Mesenchymal stem cell (in vitro differentiated cells and primary cell): ENCODE measurements around the gene CCDC85C.

Source experiments
- DNase-seq: peaks from one replicate; pipeline ENCODE4 v3.0.0-alpha.2; 2013
- H2AFZ ChIP-seq: one replicate; pipeline ENCODE4 v1.6.1; 2013; ENCODE audit warnings: low read depth, mild to moderate bottlenecking, control low read depth, inconsistent platforms, low read length, moderate library complexity
- H2AK5ac ChIP-seq: 2 replicates; pipeline ENCODE4 v1.6.1; 2013; ENCODE audit warnings: low read length, moderate library complexity, mild to moderate bottlenecking, inconsistent platforms; ENCODE audit not compliant: severe bottlenecking
- H2BK120ac ChIP-seq: one replicate; pipeline ENCODE4 v1.6.1; 2013; ENCODE audit warnings: low read depth, mild to moderate bottlenecking, inconsistent platforms, low read length, moderate library complexity
- H2BK12ac ChIP-seq, 2 experiments: one replicate each; pipeline ENCODE4 v1.6.1; 2013; ENCODE audit warnings: inconsistent platforms in 2 of 2, low read length in 2 of 2, mild to moderate bottlenecking in 2 of 2, moderate library complexity in 2 of 2, control low read depth in 1 of 2
- H2BK15ac ChIP-seq: one replicate; pipeline ENCODE4 v1.6.1; 2013; ENCODE audit warnings: mild to moderate bottlenecking, low read depth, inconsistent platforms; ENCODE audit not compliant: poor library complexity, severe bottlenecking
- H2BK5ac ChIP-seq: 2 replicates; pipeline ENCODE4 v1.6.1; 2013; ENCODE audit warnings: low read depth, mild to moderate bottlenecking, low read length, control low read depth, inconsistent platforms; ENCODE audit not compliant: poor library complexity, severe bottlenecking
- H3K14ac ChIP-seq, 2 experiments: one replicate each; pipeline ENCODE4 v1.6.1; 2013; ENCODE audit warnings: inconsistent platforms in 2 of 2, low read length in 2 of 2, control low read depth in 1 of 2, mild to moderate bottlenecking in 1 of 2, moderate library complexity in 1 of 2
- H3K18ac ChIP-seq, 2 experiments: one replicate each; pipeline ENCODE4 v1.6.1; 2013; ENCODE audit warnings: inconsistent platforms in 2 of 2, low read length in 2 of 2, control low read depth in 1 of 2, low read depth in 1 of 2, mild to moderate bottlenecking in 1 of 2
- H3K23ac ChIP-seq, 2 experiments: one replicate each; pipeline ENCODE4 v1.6.1; 2013; ENCODE audit warnings: inconsistent platforms in 2 of 2, low read length in 2 of 2, mild to moderate bottlenecking in 2 of 2, moderate library complexity in 2 of 2, control low read depth in 1 of 2
- H3K27ac ChIP-seq: 2 replicates; pipeline ENCODE4 v1.5.1; 2013; ENCODE audit warnings: mild to moderate bottlenecking, moderate library complexity, low read length, control low read depth, inconsistent platforms; ENCODE audit not compliant: poor library complexity, severe bottlenecking
- H3K27me3 ChIP-seq, 2 experiments: 2 replicates each; pipeline versions ENCODE4 v1.6.1 to v1.7.0; 2013; ENCODE audit warnings: low read length in 2 of 2, mild to moderate bottlenecking in 2 of 2, moderate library complexity in 2 of 2, control low read depth in 1 of 2, inconsistent platforms in 1 of 2; ENCODE audit not compliant: control insufficient read depth in 1 of 2, insufficient read depth in 1 of 2
- H3K36me3 ChIP-seq, 2 experiments: 2 replicates each; pipeline versions ENCODE4 v1.6.1 to v1.7.0; 2013; ENCODE audit warnings: low read length in 2 of 2, control low read depth in 1 of 2, inconsistent platforms in 1 of 2, low read depth in 1 of 2, mild to moderate bottlenecking in 1 of 2; ENCODE audit not compliant: insufficient read depth in 2 of 2, control insufficient read depth in 1 of 2
- H3K4ac ChIP-seq, 2 experiments: one replicate each; pipeline ENCODE4 v1.6.1; 2013; ENCODE audit warnings: inconsistent platforms in 2 of 2, low read length in 2 of 2, mild to moderate bottlenecking in 2 of 2, moderate library complexity in 2 of 2, control low read depth in 1 of 2, low read depth in 1 of 2
- H3K4me1 ChIP-seq: 2 replicates; pipeline ENCODE4 v1.6.1; 2013; ENCODE audit warnings: low read depth, low read length, control low read depth; ENCODE audit not compliant: control insufficient read depth, insufficient read depth
- H3K4me2 ChIP-seq: 2 replicates; pipeline ENCODE4 v1.6.1; 2013; ENCODE audit warnings: low read length, mild to moderate bottlenecking, inconsistent platforms; ENCODE audit not compliant: poor library complexity, severe bottlenecking
- H3K4me3 ChIP-seq, 2 experiments: 2 replicates each; pipeline versions ENCODE4 v1.5.1 to v1.7.0; 2013; ENCODE audit warnings: low read length in 2 of 2, mild to moderate bottlenecking in 2 of 2, control low read depth in 1 of 2, low read depth in 1 of 2; ENCODE audit not compliant: insufficient read depth in 1 of 2
- H3K79me1 ChIP-seq: replicated peaks from 2 replicates; pipeline ENCODE4 v1.6.1; 2013; ENCODE audit warnings: mild to moderate bottlenecking, control low read depth, low read length, inconsistent platforms; ENCODE audit not compliant: poor library complexity, severe bottlenecking
- H3K9ac ChIP-seq: 2 replicates; pipeline ENCODE4 v1.7.0; 2013; ENCODE audit warnings: mild to moderate bottlenecking, low read length, moderate library complexity
- H3K9me3 ChIP-seq: 2 replicates; pipeline ENCODE4 v1.7.0; 2013; ENCODE audit warnings: mild to moderate bottlenecking, low read length; ENCODE audit not compliant: control insufficient read depth
- H4K8ac ChIP-seq: one replicate; pipeline ENCODE4 v1.6.1; 2013; ENCODE audit warnings: inconsistent platforms, mild to moderate bottlenecking, low read length, moderate library complexity
- H4K91ac ChIP-seq: one replicate; pipeline ENCODE4 v1.6.1; 2013; ENCODE audit warnings: mild to moderate bottlenecking, low read length, inconsistent platforms
- WGBS: methylation state at CpG from one replicate; pipeline ENCODE4 v1.1.7; 2013; ENCODE audit warnings: mixed read lengths; 5-methylcytosine and 5-hydroxymethylcytosine counted together

Gene CCDC85C

DNA sequence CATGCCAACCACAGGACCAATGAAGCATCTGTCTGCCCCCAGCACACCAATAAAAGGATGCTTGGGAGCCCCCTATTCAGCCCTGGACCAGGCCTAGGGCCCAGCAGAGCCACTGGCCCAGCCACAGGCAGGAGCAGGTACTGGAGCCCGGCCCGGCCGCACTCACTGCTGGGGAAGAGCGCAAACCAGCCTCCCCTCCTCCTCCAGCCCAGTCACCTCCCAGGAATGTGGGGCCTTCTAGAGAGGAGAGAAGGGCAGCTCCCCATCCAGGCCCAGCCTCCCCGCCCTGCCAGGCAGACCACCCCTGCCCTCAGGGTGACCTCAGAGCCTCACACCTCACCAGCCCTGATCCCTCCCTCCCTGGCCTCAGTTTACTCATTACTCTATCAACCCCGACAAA, 66.6 kb downstream of the CCDC85C start:
- Histone ChIP-seq H2BK5ac (no peak overlapping the region), H2AFZ (peak overlapping the region; percentile 16), H3K4me2 (peak overlapping the region; percentile 3), H3K4ac (peak overlapping the region in 1 of 2 experiments; percentile 63), H3K79me1 (peaks cover 7% of the 10 kb centered on the region), H3K9me3 (no peaks in the 10 kb centered on the region), H3K18ac (peak overlapping the region; percentile 16 to 79), H3K4me3 (no peak overlapping the region), H2BK120ac (no peak overlapping the region), H3K36me3 (no peaks in the 10 kb centered on the region), H3K14ac (peak overlapping the region in 1 of 2 experiments; percentile 60), H4K8ac (peak overlapping the region; percentile 45), H2BK12ac (peak overlapping the region; percentile 20 to 87), H3K23ac (no peak overlapping the region), H2BK15ac (peak overlapping the region; percentile 20), H4K91ac (peak overlapping the region; percentile 36), H3K9ac (no peak overlapping the region), H3K27me3 (peaks cover 6 to 79% of the 10 kb centered on the region in 2 experiments), H2AK5ac (peak overlapping the region; percentile 77), H3K27ac (no peak overlapping the region), H3K4me1 (peaks cover 53% of the 10 kb centered on the region)
- 80% methylated on average over 1 of the region's 6 CpGs for WGBS
- peak; percentile 75 for DNase-seq

DNA sequence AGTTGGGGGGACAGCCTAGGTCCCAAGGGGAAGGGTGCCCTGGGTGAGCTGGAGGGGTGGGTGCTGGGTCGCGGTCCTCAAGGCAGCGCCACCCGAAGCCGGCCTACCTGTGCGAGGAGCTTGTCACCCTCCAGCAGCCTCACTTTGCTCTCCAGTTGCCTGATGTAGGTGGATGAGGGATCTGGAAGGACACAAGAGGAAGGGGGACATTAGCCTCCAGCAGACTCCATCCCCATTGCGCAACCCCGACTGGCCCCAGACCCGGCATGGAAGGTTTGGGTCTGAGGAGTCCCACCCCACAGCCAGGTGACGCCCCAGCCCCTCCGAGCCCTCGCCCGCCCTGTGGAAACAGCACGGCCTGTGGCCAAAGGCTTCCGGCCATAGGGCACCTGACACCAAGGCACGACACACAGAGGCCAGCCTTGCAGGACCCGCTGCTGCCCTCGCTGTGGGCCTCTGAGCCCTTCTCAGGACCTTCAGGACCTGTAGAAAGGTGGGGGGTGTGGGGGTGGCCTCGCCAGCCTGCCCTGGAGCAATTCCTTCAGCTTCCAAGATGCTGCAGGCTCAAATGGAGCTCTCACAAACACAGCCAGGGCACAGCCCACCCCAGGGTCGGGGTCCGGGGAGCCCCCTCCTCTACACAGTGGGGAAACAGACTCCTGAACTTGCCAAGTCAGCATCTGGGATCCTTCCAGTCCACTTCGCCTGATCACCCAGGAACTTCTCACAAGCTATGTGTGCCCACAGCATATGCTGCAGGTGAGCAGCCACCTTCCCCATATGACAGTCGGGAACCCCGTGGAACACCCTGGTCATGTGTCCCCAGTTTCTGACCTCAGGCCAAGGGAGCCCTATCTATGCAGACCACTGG, 67.9 kb downstream of the CCDC85C start:
- Histone ChIP-seq H2BK12ac (peak overlapping the region in 1 of 2 experiments; percentile 25), H3K4me1 (peaks cover 58% of the 10 kb centered on the region), H3K79me1 (peaks cover 7% of the 10 kb centered on the region), H2AK5ac (peak overlapping the region; percentile 77), H3K14ac (peak overlapping the region in 1 of 2 experiments; percentile 60), H3K18ac (peak overlapping the region in 1 of 2 experiments; percentile 50), H3K27ac (no peak overlapping the region), H3K9ac (no peak overlapping the region), H3K4ac (no peak overlapping the region), H4K8ac (no peak overlapping the region), H3K36me3 (no peaks in the 10 kb centered on the region), H3K27me3 (peaks cover 4 to 70% of the 10 kb centered on the region in 2 experiments), H3K4me2 (no peak overlapping the region), H3K4me3 (no peak overlapping the region), H4K91ac (peak overlapping the region; percentile 21), H2BK5ac (no peak overlapping the region), H3K9me3 (no peaks in the 10 kb centered on the region), H2BK15ac (peak overlapping the region; percentile 73), H2AFZ (no peak overlapping the region), H3K23ac (no peak overlapping the region), H2BK120ac (no peak overlapping the region)
- WGBS: 94% methylated on average over 20 of the region's 24 CpGs
- DNase-seq: no peak

DNA sequence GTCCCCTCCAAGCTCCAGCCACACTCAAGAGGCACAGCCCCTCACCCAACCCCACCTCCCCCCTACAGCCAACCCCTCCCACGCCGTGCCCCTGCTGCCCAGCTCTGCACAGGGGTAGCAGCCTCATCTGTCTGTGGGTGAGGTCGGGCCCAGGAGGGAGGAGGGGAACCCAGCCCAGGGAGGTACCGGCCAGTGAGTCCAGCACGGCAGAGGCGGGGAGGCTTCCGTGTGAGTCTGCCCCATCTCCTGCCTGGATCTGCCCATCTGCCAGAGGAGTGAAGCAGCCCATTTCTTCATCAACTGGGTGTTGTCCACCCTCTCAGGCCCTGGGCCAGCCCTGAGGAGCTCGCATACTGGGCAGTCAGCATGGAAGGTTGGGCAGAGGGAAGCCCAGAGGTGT, 68.6 kb downstream of the CCDC85C start:
- Histone ChIP-seq H2AFZ (no peak overlapping the region), H3K27me3 (peaks cover 0 to 69% of the 10 kb centered on the region in 2 experiments), H3K14ac (no peak overlapping the region), H3K18ac (no peak overlapping the region), H3K9ac (no peak overlapping the region), H2BK12ac (peak overlapping the region in 1 of 2 experiments; percentile 25), H2BK5ac (no peak overlapping the region), H3K27ac (no peak overlapping the region), H3K9me3 (no peaks in the 10 kb centered on the region), H2AK5ac (peak overlapping the region; percentile 51), H3K79me1 (peaks cover 7% of the 10 kb centered on the region), H3K36me3 (no peaks in the 10 kb centered on the region), H2BK15ac (no peak overlapping the region), H4K8ac (no peak overlapping the region), H3K4me2 (no peak overlapping the region), H3K4me3 (no peak overlapping the region), H3K4me1 (peaks cover 61% of the 10 kb centered on the region), H4K91ac (no peak overlapping the region), H3K23ac (no peak overlapping the region), H2BK120ac (no peak overlapping the region), H3K4ac (no peak overlapping the region)
- 88% methylated on average over 7 of the region's 8 CpGs for WGBS
- no peak for DNase-seq

DNA sequence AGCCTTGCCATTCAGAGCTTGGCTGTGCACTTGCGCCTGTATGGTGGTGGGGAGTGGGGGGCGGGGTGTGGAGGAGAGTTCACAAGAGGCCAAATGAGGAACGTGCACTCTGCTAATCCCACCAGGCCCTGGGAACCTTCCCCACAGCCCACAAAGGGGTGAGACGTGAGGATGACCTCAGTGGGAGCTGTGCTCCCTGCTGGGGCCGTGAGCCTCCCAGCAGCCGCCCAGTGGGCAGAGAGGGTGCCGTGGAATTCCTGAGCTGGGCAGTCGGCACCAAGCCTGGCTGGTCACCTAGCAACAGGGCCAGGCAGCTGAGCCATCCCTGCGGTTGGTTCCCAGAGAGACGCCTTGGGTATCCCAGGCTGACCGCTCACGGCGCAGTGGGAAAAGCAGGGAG, 69.1 kb downstream of the CCDC85C start:
- no peak overlapping the region for H3K23ac ChIP-seq
- H3K27me3 ChIP-seq: peaks cover 0 to 69% of the 10 kb centered on the region in 2 experiments
- H3K9ac ChIP-seq: no peak overlapping the region
- no peak overlapping the region for H3K4ac ChIP-seq
- peaks cover 61% of the 10 kb centered on the region for H3K4me1 ChIP-seq
- H3K14ac ChIP-seq: no peak overlapping the region
- H3K79me1 ChIP-seq: peaks cover 5% of the 10 kb centered on the region
- DNase-seq: no peak
- H3K9me3 ChIP-seq: no peaks in the 10 kb centered on the region
- H2AFZ ChIP-seq: no peak overlapping the region
- no peak overlapping the region for H3K4me3 ChIP-seq
- peak overlapping the region; percentile 21 for H4K91ac ChIP-seq
- H2BK15ac ChIP-seq: no peak overlapping the region
- no peak overlapping the region for H3K4me2 ChIP-seq
- no peak overlapping the region for H2BK12ac ChIP-seq
- no peaks in the 10 kb centered on the region for H3K36me3 ChIP-seq
- H2BK120ac ChIP-seq: no peak overlapping the region
- 89% methylated on average over 13 of the region's 13 CpGs for WGBS
- peak overlapping the region; percentile 17 for H2AK5ac ChIP-seq
- H3K27ac ChIP-seq: no peak overlapping the region
- H3K18ac ChIP-seq: no peak overlapping the region
- no peak overlapping the region for H4K8ac ChIP-seq
- no peak overlapping the region for H2BK5ac ChIP-seq
